ENCODE data around the gene NTRK2.

NTRK2 gene

GRCh38 chr9:84780385-84780784 is 110.9 kb downstream of the NTRK2 start:
- TF ChIP-seq SIN3A (IDR thresholded peaks at IDR 0.05; ENCODE audit: borderline replicate concordance, insufficient read depth, low read length) (no peak), TAF1 (IDR thresholded peaks at IDR 0.05; ENCODE audit: borderline replicate concordance, insufficient read depth, low read length) (no peak), POLR2AphosphoS5 (IDR thresholded peaks at IDR 0.05; ENCODE audit: low read depth, low read length) (no peak), FOXP2 (optimal IDR thresholded peaks at IDR 0.05; ENCODE audit: borderline replicate concordance, extremely low read depth, extremely low read length, insufficient read depth) (no peak)
- TF ChIP-seq, protein P1, sequence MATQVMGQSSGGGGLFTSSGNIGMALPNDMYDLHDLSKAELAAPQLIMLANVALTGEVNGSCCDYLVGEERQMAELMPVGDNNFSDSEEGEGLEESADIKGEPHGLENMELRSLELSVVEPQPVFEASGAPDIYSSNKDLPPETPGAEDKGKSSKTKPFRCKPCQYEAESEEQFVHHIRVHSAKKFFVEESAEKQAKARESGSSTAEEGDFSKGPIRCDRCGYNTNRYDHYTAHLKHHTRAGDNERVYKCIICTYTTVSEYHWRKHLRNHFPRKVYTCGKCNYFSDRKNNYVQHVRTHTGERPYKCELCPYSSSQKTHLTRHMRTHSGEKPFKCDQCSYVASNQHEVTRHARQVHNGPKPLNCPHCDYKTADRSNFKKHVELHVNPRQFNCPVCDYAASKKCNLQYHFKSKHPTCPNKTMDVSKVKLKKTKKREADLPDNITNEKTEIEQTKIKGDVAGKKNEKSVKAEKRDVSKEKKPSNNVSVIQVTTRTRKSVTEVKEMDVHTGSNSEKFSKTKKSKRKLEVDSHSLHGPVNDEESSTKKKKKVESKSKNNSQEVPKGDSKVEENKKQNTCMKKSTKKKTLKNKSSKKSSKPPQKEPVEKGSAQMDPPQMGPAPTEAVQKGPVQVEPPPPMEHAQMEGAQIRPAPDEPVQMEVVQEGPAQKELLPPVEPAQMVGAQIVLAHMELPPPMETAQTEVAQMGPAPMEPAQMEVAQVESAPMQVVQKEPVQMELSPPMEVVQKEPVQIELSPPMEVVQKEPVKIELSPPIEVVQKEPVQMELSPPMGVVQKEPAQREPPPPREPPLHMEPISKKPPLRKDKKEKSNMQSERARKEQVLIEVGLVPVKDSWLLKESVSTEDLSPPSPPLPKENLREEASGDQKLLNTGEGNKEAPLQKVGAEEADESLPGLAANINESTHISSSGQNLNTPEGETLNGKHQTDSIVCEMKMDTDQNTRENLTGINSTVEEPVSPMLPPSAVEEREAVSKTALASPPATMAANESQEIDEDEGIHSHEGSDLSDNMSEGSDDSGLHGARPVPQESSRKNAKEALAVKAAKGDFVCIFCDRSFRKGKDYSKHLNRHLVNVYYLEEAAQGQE (IDR thresholded peaks at IDR 0.05; ENCODE audit: insufficient read depth in 1 of 2, low read depth in 2 of 2, low read length in 2 of 2): no peak

GRCh38 chr9:84781458-84781857 is 111.9 kb downstream of the NTRK2 start:
- no peak for TF ChIP-seq FOXP2 (optimal IDR thresholded peaks at IDR 0.05; ENCODE audit: borderline replicate concordance, extremely low read depth, extremely low read length, insufficient read depth)
- TF ChIP-seq, protein P1 (IDR thresholded peaks at IDR 0.05; ENCODE audit: insufficient read depth in 1 of 2, low read depth in 2 of 2, low read length in 2 of 2): no peak
- TF ChIP-seq SIN3A (IDR thresholded peaks at IDR 0.05; ENCODE audit: borderline replicate concordance, insufficient read depth, low read length): no peak
- TF ChIP-seq TAF1 (IDR thresholded peaks at IDR 0.05; ENCODE audit: borderline replicate concordance, insufficient read depth, low read length): no peak
- TF ChIP-seq POLR2AphosphoS5 (IDR thresholded peaks at IDR 0.05; ENCODE audit: low read depth, low read length): no peak

DNA sequence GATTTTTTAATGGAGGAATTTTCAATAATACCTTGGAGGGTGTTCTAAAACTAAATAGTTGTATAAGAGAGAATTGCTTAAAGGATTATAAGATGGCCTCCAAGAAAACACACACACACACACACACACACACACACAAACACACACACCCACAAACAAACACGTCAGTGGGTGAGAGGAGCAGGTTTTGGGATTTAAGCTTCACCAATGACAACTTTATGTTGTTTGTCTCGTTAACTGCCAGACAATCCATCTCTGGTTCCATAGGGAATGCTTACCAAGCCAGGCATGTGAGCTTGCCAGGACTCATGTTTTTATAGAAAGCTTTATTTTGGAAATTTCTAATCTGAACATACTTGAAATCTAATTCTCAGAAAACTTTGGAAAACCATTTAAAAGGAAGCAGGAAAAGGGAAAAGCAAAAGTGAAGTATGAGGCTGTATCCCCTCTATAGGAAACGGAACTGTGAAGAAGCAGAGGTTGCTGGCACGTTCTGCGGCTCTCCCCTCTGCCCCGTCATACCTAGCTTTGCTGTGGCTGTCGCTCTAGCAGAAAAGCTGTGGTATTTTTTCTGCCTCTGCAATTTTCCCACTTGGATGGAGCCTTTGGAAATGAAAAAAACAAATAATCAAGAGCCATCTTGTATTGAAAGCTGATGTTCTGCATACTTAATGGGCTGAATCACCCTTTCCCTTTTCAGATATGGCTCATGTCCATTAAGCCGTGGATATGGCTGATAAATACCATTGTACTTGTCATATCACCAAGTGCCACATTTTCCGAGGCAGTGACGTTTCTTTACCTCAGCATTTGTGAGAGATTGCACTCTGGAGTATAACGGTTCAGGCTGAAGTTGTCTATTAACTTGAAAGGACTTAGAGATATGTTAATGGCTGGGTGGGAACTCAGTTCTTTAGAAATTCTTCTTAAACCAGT is 112.7 kb downstream of the NTRK2 start:
- TF ChIP-seq FOXP2 (optimal IDR thresholded peaks at IDR 0.05; ENCODE audit: borderline replicate concordance, extremely low read depth, extremely low read length, insufficient read depth) (no peak), SIN3A (IDR thresholded peaks at IDR 0.05; ENCODE audit: borderline replicate concordance, insufficient read depth, low read length) (no peak), TAF1 (IDR thresholded peaks at IDR 0.05; ENCODE audit: borderline replicate concordance, insufficient read depth, low read length) (no peak), POLR2AphosphoS5 (IDR thresholded peaks at IDR 0.05; ENCODE audit: low read depth, low read length) (no peak)
- TF ChIP-seq, protein P1 (IDR thresholded peaks at IDR 0.05; ENCODE audit: insufficient read depth in 1 of 2, low read depth in 2 of 2, low read length in 2 of 2): no peak

GRCh38 chr9:84785792-84786547 is 116.4 kb downstream of the NTRK2 start:
- TF ChIP-seq TAF1 (IDR thresholded peaks at IDR 0.05; ENCODE audit: borderline replicate concordance, insufficient read depth, low read length): no peak
- no peak for TF ChIP-seq SIN3A (IDR thresholded peaks at IDR 0.05; ENCODE audit: borderline replicate concordance, insufficient read depth, low read length)
- TF ChIP-seq FOXP2 (optimal IDR thresholded peaks at IDR 0.05; ENCODE audit: borderline replicate concordance, extremely low read depth, extremely low read length, insufficient read depth): no peak

GRCh38 chr9:84788803-84789462 is 119.4 kb downstream of the NTRK2 start:
- TF ChIP-seq POLR2AphosphoS5 (IDR thresholded peaks at IDR 0.05; ENCODE audit: low read depth, low read length) (no peak), SIN3A (IDR thresholded peaks at IDR 0.05; ENCODE audit: borderline replicate concordance, insufficient read depth, low read length) (no peak), TAF1 (IDR thresholded peaks at IDR 0.05; ENCODE audit: borderline replicate concordance, insufficient read depth, low read length) (no peak), FOXP2 (optimal IDR thresholded peaks at IDR 0.05; ENCODE audit: borderline replicate concordance, extremely low read depth, extremely low read length, insufficient read depth) (no peak)
- TF ChIP-seq, protein P1 (IDR thresholded peaks at IDR 0.05; ENCODE audit: insufficient read depth in 1 of 2, low read depth in 2 of 2, low read length in 2 of 2): no peak

Measured in PFSK-1 (cell line).